Activated CD4-positive, alpha-beta memory T cell treated with anti-CD3 and anti-CD28 coated beads, Interleukin-2, amount 10 ng/mL, durations not matched to agents 7 days and 5 days (primary cell): ENCODE results near the gene CARM1. TPM values are rescaled to one million over a fixed set of nuclear protein-coding genes. Genes with fewer than 3 reads are reported as not detected.
A peak's percentile ranks its signal among the peaks of the same experiment; 100 is the strongest.
"Not testable (repeated sequence)": the region's sequence is repeated elsewhere in the genome, so short reads cannot be mapped to it uniquely, and the experiment has no call there.

ENCODE experiments used
- CTCF ChIA-PET: fragments of 350-600 bp; sonication (Branson Sonifier 250); formaldehyde crosslinking; loops from one replicate; lab custom pipeline; 2021; ENCODE audit warnings: antibody characterized with exemption, inconsistent platforms; lab: Charles Lee
- POLR2A ChIA-PET: fragments of 350-600 bp; sonication (Branson Sonifier 250); formaldehyde crosslinking; loops from one replicate; lab custom pipeline; 2021; ENCODE audit warnings: antibody characterized with exemption; lab: Charles Lee
- DNase-seq: peaks from one replicate; pipeline ENCODE4 v3.0.0-alpha.2; 2020
- H3K27ac Mint-ChIP-seq: one replicate; pipeline ENCODE4 v1.8.0; 2021; ENCODE audit warnings: mild to moderate bottlenecking, mixed read lengths
- H3K27me3 Mint-ChIP-seq: one replicate; pipeline ENCODE4 v1.8.0; 2021; ENCODE audit warnings: mixed read lengths
- H3K36me3 Mint-ChIP-seq: one replicate; pipeline ENCODE4 v1.8.0; 2021; ENCODE audit warnings: low read depth, mixed read lengths
- H3K4me1 Mint-ChIP-seq: one replicate; pipeline ENCODE4 v1.8.0; 2021; ENCODE audit warnings: mixed read lengths
- H3K4me3 Mint-ChIP-seq: one replicate; pipeline ENCODE4 v1.8.0; 2021; ENCODE audit warnings: mild to moderate bottlenecking, mixed read lengths
- H3K9me3 Mint-ChIP-seq: one replicate; pipeline ENCODE4 v1.8.0; 2021; ENCODE audit warnings: mixed read lengths
- total RNA-seq, 2 experiments: library from RNA; stranded (reverse); gene quantifications; one replicate each; pipeline ENCODE4 v1.2.3, GENCODE V29; 2021

CARM1 gene
- total RNA-seq, 2 experiments from 2014 or later, result 39.3 to 40.2 TPM

GRCh38 chr19:10852098-10852800 lies 19.1 kb upstream of the CARM1 start:
- Mint-ChIP-seq H3K9me3 (no peaks in the 10 kb centered on the region), H3K27ac (no peak overlapping the region), H3K36me3 (no peaks in the 10 kb centered on the region), H3K4me1 (peaks cover 8% of the 10 kb centered on the region), H3K4me3 (no peak overlapping the region), H3K27me3 (no peaks in the 10 kb centered on the region)
- ChIA-PET CTCF (interaction anchor here (0.6 to 2.2 kb wide), 2 partner anchors 12 to 134 kb away, joined by 3 to 9 read pairs; no protein-coding TSS in a partner anchor), POLR2A (no interaction called here)
- no peak for DNase-seq

GRCh38 chr19:10852941-10853340 lies 18.4 kb upstream of the CARM1 start:
- Mint-ChIP-seq H3K4me3 (no peak overlapping the region), H3K4me1 (peaks cover 5% of the 10 kb centered on the region), H3K9me3 (no peaks in the 10 kb centered on the region), H3K27me3 (no peaks in the 10 kb centered on the region), H3K36me3 (no peaks in the 10 kb centered on the region), H3K27ac (no peak overlapping the region)
- ChIA-PET POLR2A (interaction anchor here (0.6 kb wide), 1 partner anchor 32 kb away, joined by 3 read pairs; no protein-coding TSS in a partner anchor), CTCF (interaction anchor here (0.7 to 2.4 kb wide), 2 partner anchors 11 to 95 kb away, joined by 3 to 24 read pairs; no protein-coding TSS in a partner anchor)
- no peak for DNase-seq

- Mint-ChIP-seq H3K4me3 (no peak overlapping the region), H3K4me1 (no peaks in the 10 kb centered on the region), H3K36me3 (no peaks in the 10 kb centered on the region), H3K9me3 (no peaks in the 10 kb centered on the region), H3K27me3 (no peaks in the 10 kb centered on the region), H3K27ac (no peak overlapping the region)
- ChIA-PET POLR2A (interaction anchor here (1.8 kb wide), 1 partner anchor 18 kb away, joined by 6 read pairs; the partner anchor contains the start of gene TMED1), CTCF (interaction anchor here (0.8 to 4.9 kb wide), 7 partner anchors 9 to 153 kb away, joined by 4 to 24 read pairs (median 13); partner anchors contain the start of genes DNM2, QTRT1 and TMED1)
- DNase-seq, result no peak
Measured at GRCh38 chr19:10854350-10855089, 16.8 kb upstream of the CARM1 start.

- peaks cover under 1% of the 10 kb centered on the region for H3K4me1 Mint-ChIP-seq
- no peak overlapping the region for H3K27ac Mint-ChIP-seq
- POLR2A ChIA-PET, result no interaction called here
- no peak overlapping the region for H3K4me3 Mint-ChIP-seq
- peak; percentile 35 for DNase-seq
- H3K27me3 Mint-ChIP-seq, result no peaks in the 10 kb centered on the region
- CTCF ChIA-PET, result interaction anchor here (0.6 to 4.9 kb wide), 7 partner anchors 11 to 138 kb away, joined by 3 to 24 read pairs (median 4); partner anchors contain the start of genes DNM2 and TMED1
- H3K9me3 Mint-ChIP-seq, result no peaks in the 10 kb centered on the region
- H3K36me3 Mint-ChIP-seq, result no peaks in the 10 kb centered on the region
Measured at GRCh38 chr19:10855879-10856522, 15.4 kb upstream of the CARM1 start.

- H3K27me3 Mint-ChIP-seq, H3K9me3 Mint-ChIP-seq, H3K4me1 Mint-ChIP-seq, H3K27ac Mint-ChIP-seq, DNase-seq, H3K36me3 Mint-ChIP-seq, H3K4me3 Mint-ChIP-seq: not testable (repeated sequence)
- ChIA-PET POLR2A (interaction anchor here (0.6 kb wide), 1 partner anchor 411 kb away, joined by 3 read pairs; no protein-coding TSS in a partner anchor), CTCF (interaction anchor here (1.1 to 4.9 kb wide), 5 partner anchors 10 to 139 kb away, joined by 3 to 24 read pairs (median 13); partner anchors contain the start of genes DNM2 and TMED1)
Measured at GRCh38 chr19:10856899-10857298, 14.5 kb upstream of the CARM1 start.

- no peaks in the 10 kb centered on the region for H3K27me3 Mint-ChIP-seq
- peak; percentile 37 for DNase-seq
- H3K36me3 Mint-ChIP-seq, result no peaks in the 10 kb centered on the region
- no peak overlapping the region for H3K27ac Mint-ChIP-seq
- H3K4me3 Mint-ChIP-seq, result no peak overlapping the region
- H3K9me3 Mint-ChIP-seq, result no peaks in the 10 kb centered on the region
- H3K4me1 Mint-ChIP-seq, result peaks cover 7% of the 10 kb centered on the region
- ChIA-PET POLR2A (interaction anchor here (0.7 to 2.2 kb wide), 4 partner anchors 22 to 157 kb away, joined by 3 to 12 read pairs (median 3); partner anchors contain the start of genes DNM2, QTRT1 and TMED1), CTCF (interaction anchor here (0.5 to 4.9 kb wide), 28 partner anchors 9 to 737 kb away, joined by 3 to 25 read pairs (median 4); partner anchors contain the start of genes DNM2 and TMED1)
Measured at GRCh38 chr19:10858204-10858828, 13.0 kb upstream of the CARM1 start.

- CTCF ChIA-PET, result interaction anchor here (0.6 to 9.0 kb wide), 8 partner anchors 12 to 424 kb away, joined by 3 to 138 read pairs (median 5); partner anchors contain the start of genes DNM2, QTRT1 and TMED1
- H3K27me3 Mint-ChIP-seq, result no peaks in the 10 kb centered on the region
- no peak overlapping the region for H3K27ac Mint-ChIP-seq
- H3K9me3 Mint-ChIP-seq, result no peaks in the 10 kb centered on the region
- H3K36me3 Mint-ChIP-seq, result no peaks in the 10 kb centered on the region
- H3K4me3 Mint-ChIP-seq, result no peak overlapping the region
- peak; percentile 56 for DNase-seq
- peaks cover 20% of the 10 kb centered on the region for H3K4me1 Mint-ChIP-seq
- POLR2A ChIA-PET, result interaction anchor here (1.0 kb wide), 1 partner anchor 141 kb away, joined by 3 read pairs; no protein-coding TSS in a partner anchor
Measured at GRCh38 chr19:10861103-10861651, 10.2 kb upstream of the CARM1 start.

GRCh38 chr19:10862561-10863106 lies 8.7 kb upstream of the CARM1 start:
- POLR2A ChIA-PET, result interaction anchor here (1.2 kb wide), 1 partner anchor 25 kb away, joined by 3 read pairs; no protein-coding TSS in a partner anchor
- no peak overlapping the region for H3K27ac Mint-ChIP-seq
- H3K4me1 Mint-ChIP-seq, result peaks cover 20% of the 10 kb centered on the region
- no peak for DNase-seq
- no peak overlapping the region for H3K4me3 Mint-ChIP-seq
- H3K27me3 Mint-ChIP-seq, result no peaks in the 10 kb centered on the region
- no peaks in the 10 kb centered on the region for H3K36me3 Mint-ChIP-seq
- CTCF ChIA-PET, result interaction anchor here (0.6 to 9.0 kb wide), 6 partner anchors 26 to 761 kb away, joined by 3 to 138 read pairs (median 4); partner anchors contain the start of genes DNM2, QTRT1 and TMED1
- no peaks in the 10 kb centered on the region for H3K9me3 Mint-ChIP-seq

GRCh38 chr19:10863107-10863717 lies 8.1 kb upstream of the CARM1 start:
- CTCF ChIA-PET, result interaction anchor here (0.6 to 9.0 kb wide), 18 partner anchors 9 to 562 kb away, joined by 3 to 138 read pairs (median 6); partner anchors contain the start of genes DNM2, QTRT1 and TMED1
- POLR2A ChIA-PET, result interaction anchor here (1.2 to 1.8 kb wide), 2 partner anchors 25 to 27 kb away, joined by 3 to 11 read pairs; partner anchors contain the start of gene TMED1

GRCh38 chr19:10864538-10864899 lies 6.8 kb upstream of the CARM1 start:
- H3K4me1 Mint-ChIP-seq, result peaks cover 30% of the 10 kb centered on the region

More at GRCh38 chr19:10863107-10863717, 8.1 kb upstream of the CARM1 start:
- no peaks in the 10 kb centered on the region for H3K27me3 Mint-ChIP-seq
- H3K4me3 Mint-ChIP-seq, result no peak overlapping the region
- no peak overlapping the region for H3K27ac Mint-ChIP-seq
- no peak for DNase-seq
- H3K36me3 Mint-ChIP-seq, result no peaks in the 10 kb centered on the region
- H3K4me1 Mint-ChIP-seq, result peaks cover 26% of the 10 kb centered on the region
- H3K9me3 Mint-ChIP-seq, result no peaks in the 10 kb centered on the region

More at GRCh38 chr19:10864538-10864899, 6.8 kb upstream of the CARM1 start:
- Mint-ChIP-seq H3K36me3 (no peaks in the 10 kb centered on the region), H3K27ac (no peak overlapping the region), H3K27me3 (no peaks in the 10 kb centered on the region), H3K4me3 (no peak overlapping the region), H3K9me3 (no peaks in the 10 kb centered on the region)
- CTCF ChIA-PET, result interaction anchor here (0.5 to 9.0 kb wide), 27 partner anchors 10 to 446 kb away, joined by 3 to 138 read pairs (median 5); partner anchors contain the start of genes DNM2, QTRT1 and TMED1
- peak; percentile 85 for DNase-seq
- POLR2A ChIA-PET, result interaction anchor here (1.2 to 2.1 kb wide), 5 partner anchors 8 to 162 kb away, joined by 5 to 11 read pairs (median 9); partner anchors contain the start of genes DNM2 and TMED1
